ENCODE measurements around the gene CDK4. TPM values are rescaled to one million over a fixed set of nuclear protein-coding genes. Genes with fewer than 3 reads are reported as not detected.

The CDK4 gene
- total and polyA plus RNA-seq, 4 donors = 69.7 to 115 (median 89.9) TPM

GRCh38 chr12:57717846-57718640, 34.1 kb downstream of the CDK4 start:
- Histone ChIP-seq H3K9me3 (ENCODE audit: control insufficient read depth in 4 of 4, insufficient read depth in 3 of 4, low read length in 3 of 4) (peaks cover 0 to 2% (median 0%) of the 10 kb centered on the region in 4 donors), H3K36me3 (ENCODE audit: control insufficient read depth in 4 of 4, insufficient read depth in 4 of 4, low read length in 4 of 4) (peaks cover 28 to 60% (median 31%) of the 10 kb centered on the region in 4 donors), H3K27ac (ENCODE audit: low read depth in 1 of 2, low read length in 1 of 2) (no peak overlapping the region), H3K27me3 (ENCODE audit: control insufficient read depth in 3 of 3, insufficient read depth in 3 of 3, low read length in 2 of 3) (no peaks in the 10 kb centered on the region), H3K9ac (ENCODE audit: insufficient read depth in 1 of 2, low read length in 2 of 2) (no peak overlapping the region), H3K4me3 (no peak overlapping the region), H3K4me1 (ENCODE audit: control insufficient read depth in 5 of 5, insufficient read depth in 5 of 5, low read length in 5 of 5) (peaks cover 0 to 4% (median 0%) of the 10 kb centered on the region in 5 donors)
- TF ChIP-seq CTCF (IDR thresholded peaks at IDR 0.05; ENCODE audit: control extremely low read depth, extremely low read depth) = no peak
- WGBS, 2 donors = 96 to 97% methylated on average over 22 of the region's 22 CpGs
- no peak for ATAC-seq (ENCODE audit: insufficient read depth, low FRiP score)
- DNase-seq = no peak

- no peak for TF ChIP-seq CTCF (IDR thresholded peaks at IDR 0.05; ENCODE audit: control extremely low read depth, extremely low read depth)
- ATAC-seq (ENCODE audit: insufficient read depth, low FRiP score) (no peak), DNase-seq (no peak)
- H3K27ac ChIP-seq (ENCODE audit: low read depth in 1 of 2, low read length in 1 of 2) = no peak overlapping the region
- peaks cover 0 to 2% (median 0%) of the 10 kb centered on the region in 4 donors for H3K9me3 ChIP-seq (ENCODE audit: control insufficient read depth in 4 of 4, insufficient read depth in 3 of 4, low read length in 3 of 4)
- 98 to 100% methylated on average over 5 of the region's 5 CpGs for WGBS, 2 donors
- no peaks in the 10 kb centered on the region for H3K27me3 ChIP-seq (ENCODE audit: control insufficient read depth in 3 of 3, insufficient read depth in 3 of 3, low read length in 2 of 3)
- no peak overlapping the region for H3K9ac ChIP-seq (ENCODE audit: insufficient read depth in 1 of 2, low read length in 2 of 2)
- H3K4me3 ChIP-seq = no peak overlapping the region
- H3K36me3 ChIP-seq (ENCODE audit: control insufficient read depth in 4 of 4, insufficient read depth in 4 of 4, low read length in 4 of 4) = peaks cover 30 to 60% (median 31%) of the 10 kb centered on the region in 4 donors
- H3K4me1 ChIP-seq (ENCODE audit: control insufficient read depth in 5 of 5, insufficient read depth in 5 of 5, low read length in 5 of 5) = no peaks in the 10 kb centered on the region
Measured at GRCh38 chr12:57717131-57717530, 35.0 kb downstream of the CDK4 start.

- peaks cover 29 to 56% (median 33%) of the 10 kb centered on the region in 4 donors for H3K36me3 ChIP-seq (ENCODE audit: control insufficient read depth in 4 of 4, insufficient read depth in 4 of 4, low read length in 4 of 4)
- ATAC-seq (ENCODE audit: insufficient read depth, low FRiP score) (no peak), DNase-seq (no peak)
- no peaks in the 10 kb centered on the region for H3K27me3 ChIP-seq (ENCODE audit: control insufficient read depth in 3 of 3, insufficient read depth in 3 of 3, low read length in 2 of 3)
- H3K9ac ChIP-seq (ENCODE audit: insufficient read depth in 1 of 2, low read length in 2 of 2) = no peak overlapping the region
- WGBS, 2 donors = 94 to 96% methylated on average over 4 of the region's 4 CpGs
- H3K4me3 ChIP-seq = no peak overlapping the region
- H3K27ac ChIP-seq (ENCODE audit: low read depth in 1 of 2, low read length in 1 of 2) = no peak overlapping the region
- TF ChIP-seq CTCF (IDR thresholded peaks at IDR 0.05; ENCODE audit: control extremely low read depth, extremely low read depth) = no peak
- H3K4me1 ChIP-seq (ENCODE audit: control insufficient read depth in 5 of 5, insufficient read depth in 5 of 5, low read length in 5 of 5) = no peaks in the 10 kb centered on the region
- peaks cover 0 to 2% (median 0%) of the 10 kb centered on the region in 4 donors for H3K9me3 ChIP-seq (ENCODE audit: control insufficient read depth in 4 of 4, insufficient read depth in 3 of 4, low read length in 3 of 4)
Measured at GRCh38 chr12:57716305-57716704, 35.8 kb downstream of the CDK4 start.
